ENCODE data around the gene URB1.

The URB1 gene

GRCh38 chr21:32330784-32331311, 62.0 kb downstream of the URB1 start:
- no CpG with 5 or more reads among the region's 4 CpGs for WGBS (ENCODE audit: extremely low coverage, insufficient coverage, low lambda C conversion rate)
- peak overlapping the region; percentile 83 for H2BK5ac ChIP-seq (ENCODE audit: low read length)
- H3K9ac ChIP-seq (ENCODE audit: low read length), result no peak overlapping the region
- no peak overlapping the region for H2AK5ac ChIP-seq (ENCODE audit: low read length)
- no peak overlapping the region for H3K18ac ChIP-seq (ENCODE audit: low read length)
- no peak overlapping the region for H3K23ac ChIP-seq (ENCODE audit: low read length)
- peak overlapping the region; percentile 67 for H3K27ac ChIP-seq (ENCODE audit: low read depth, low read length)
- H3K79me2 ChIP-seq (ENCODE audit: control insufficient read depth, insufficient read depth, low read length), result no peaks in the 10 kb centered on the region
- no peak overlapping the region for H4K5ac ChIP-seq (ENCODE audit: low read length)
- no peak overlapping the region for H4K8ac ChIP-seq (ENCODE audit: low read depth, low read length)
- H2BK120ac ChIP-seq (ENCODE audit: low read depth, low read length), result no peak overlapping the region
- no peak overlapping the region for H3K4me2 ChIP-seq (ENCODE audit: low read length)
- DNase-seq, result peak; percentile 81
- H3K4me3 ChIP-seq (ENCODE audit: low read length), result no peak overlapping the region
- H3K4me1 ChIP-seq (ENCODE audit: control insufficient read depth, low read depth, low read length), result peaks cover 8% of the 10 kb centered on the region
- H3K56ac ChIP-seq (ENCODE audit: low read length), result peak overlapping the region; percentile 50
- no peak overlapping the region for H2BK15ac ChIP-seq (replicated peaks; ENCODE audit: low read depth)
- no peak overlapping the region for H3K4ac ChIP-seq (ENCODE audit: low read depth, low read length)
- H3K79me1 ChIP-seq (ENCODE audit: low read length), result no peaks in the 10 kb centered on the region
- H3K27me3 ChIP-seq (ENCODE audit: insufficient read depth, low read length, poor library complexity), result no peaks in the 10 kb centered on the region
- H3K36me3 ChIP-seq (ENCODE audit: control insufficient read depth, insufficient read depth, low read length), result peaks cover 3% of the 10 kb centered on the region

- no peak overlapping the region for H2BK120ac ChIP-seq (ENCODE audit: low read depth, low read length)
- no peak overlapping the region for H3K4me3 ChIP-seq (ENCODE audit: low read length)
- H3K36me3 ChIP-seq (ENCODE audit: control insufficient read depth, insufficient read depth, low read length), result peaks cover 3% of the 10 kb centered on the region
- H3K79me2 ChIP-seq (ENCODE audit: control insufficient read depth, insufficient read depth, low read length), result no peaks in the 10 kb centered on the region
- H2BK5ac ChIP-seq (ENCODE audit: low read length), result peak overlapping the region; percentile 27
- no peak overlapping the region for H2BK15ac ChIP-seq (replicated peaks; ENCODE audit: low read depth)
- no peak overlapping the region for H3K18ac ChIP-seq (ENCODE audit: low read length)
- H3K4me2 ChIP-seq (ENCODE audit: low read length), result no peak overlapping the region
- no peak overlapping the region for H3K23ac ChIP-seq (ENCODE audit: low read length)
- H3K4ac ChIP-seq (ENCODE audit: low read depth, low read length), result no peak overlapping the region
- no peak overlapping the region for H3K27ac ChIP-seq (ENCODE audit: low read depth, low read length)
- H3K79me1 ChIP-seq (ENCODE audit: low read length), result no peaks in the 10 kb centered on the region
- no peak overlapping the region for H4K5ac ChIP-seq (ENCODE audit: low read length)
- peaks cover 8% of the 10 kb centered on the region for H3K4me1 ChIP-seq (ENCODE audit: control insufficient read depth, low read depth, low read length)
- H3K56ac ChIP-seq (ENCODE audit: low read length), result peak overlapping the region; percentile 50
- WGBS (ENCODE audit: extremely low coverage, insufficient coverage, low lambda C conversion rate), result no CpG with 5 or more reads among the region's 3 CpGs
- peak; percentile 61 for DNase-seq
- no peaks in the 10 kb centered on the region for H3K27me3 ChIP-seq (ENCODE audit: insufficient read depth, low read length, poor library complexity)
- no peak overlapping the region for H4K8ac ChIP-seq (ENCODE audit: low read depth, low read length)
- H3K9ac ChIP-seq (ENCODE audit: low read length), result no peak overlapping the region
- H2AK5ac ChIP-seq (ENCODE audit: low read length), result peak overlapping the region; percentile 10
Observed at GRCh38 chr21:32329776-32330175, 63.0 kb downstream of the URB1 start.

DNA sequence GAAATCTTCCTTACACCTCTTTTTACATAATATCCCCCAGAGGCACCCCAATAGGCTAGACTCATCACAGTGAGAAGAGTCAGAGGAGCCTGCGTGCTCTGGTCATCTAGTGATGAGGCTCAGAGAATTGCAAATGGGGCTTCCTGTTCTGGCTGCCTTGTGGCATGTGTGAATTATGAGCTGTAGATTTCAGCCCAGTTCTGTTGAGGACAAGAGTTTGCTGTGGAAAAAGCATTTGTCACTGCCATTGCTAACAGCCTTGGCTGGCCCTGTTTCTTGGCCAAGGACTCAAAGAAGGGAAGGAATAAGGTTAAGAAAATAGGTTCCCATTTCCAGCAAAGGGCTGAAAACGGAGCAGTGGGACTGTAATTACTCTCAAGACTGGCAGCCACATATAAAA, 63.5 kb downstream of the URB1 start:
- H3K27ac ChIP-seq (ENCODE audit: low read depth, low read length), result no peak overlapping the region
- no CpG with 5 or more reads among the region's 2 CpGs for WGBS (ENCODE audit: extremely low coverage, insufficient coverage, low lambda C conversion rate)
- DNase-seq, result no peak

DNA sequence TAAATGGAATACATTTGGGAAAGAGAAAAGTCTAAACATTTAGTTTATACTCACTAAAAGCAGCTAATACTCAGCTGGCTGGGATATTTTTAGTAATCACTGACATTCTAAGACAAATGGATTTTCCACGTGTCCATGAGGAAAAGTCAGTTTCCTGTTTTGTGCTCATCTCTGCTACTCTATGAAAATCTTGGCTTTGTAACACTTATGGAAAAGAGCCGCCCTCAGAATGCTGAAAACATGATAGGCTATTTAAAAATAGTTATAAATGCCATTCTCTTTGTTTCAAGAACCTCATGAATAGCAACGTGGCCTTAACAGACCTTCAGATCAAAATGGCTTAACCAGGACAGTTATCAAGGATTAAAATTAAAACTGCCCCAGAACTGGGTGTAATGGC, 64.2 kb downstream of the URB1 start:
- Histone ChIP-seq H3K36me3 (ENCODE audit: control insufficient read depth, insufficient read depth, low read length) (peaks cover 12% of the 10 kb centered on the region), H3K79me2 (ENCODE audit: control insufficient read depth, insufficient read depth, low read length) (no peaks in the 10 kb centered on the region), H4K5ac (ENCODE audit: low read length) (no peak overlapping the region), H3K27me3 (ENCODE audit: insufficient read depth, low read length, poor library complexity) (no peaks in the 10 kb centered on the region), H2BK120ac (ENCODE audit: low read depth, low read length) (no peak overlapping the region), H3K56ac (ENCODE audit: low read length) (no peak overlapping the region), H3K4me2 (ENCODE audit: low read length) (no peak overlapping the region), H3K9ac (ENCODE audit: low read length) (no peak overlapping the region), H2AK5ac (ENCODE audit: low read length) (no peak overlapping the region), H2BK15ac (replicated peaks; ENCODE audit: low read depth) (no peak overlapping the region), H3K18ac (ENCODE audit: low read length) (no peak overlapping the region), H3K4ac (ENCODE audit: low read depth, low read length) (no peak overlapping the region), H3K4me3 (ENCODE audit: low read length) (no peak overlapping the region), H2BK5ac (ENCODE audit: low read length) (no peak overlapping the region), H3K79me1 (ENCODE audit: low read length) (no peaks in the 10 kb centered on the region), H3K27ac (ENCODE audit: low read depth, low read length) (no peak overlapping the region), H3K23ac (ENCODE audit: low read length) (no peak overlapping the region), H3K4me1 (ENCODE audit: control insufficient read depth, low read depth, low read length) (peaks cover 8% of the 10 kb centered on the region), H4K8ac (ENCODE audit: low read depth, low read length) (no peak overlapping the region)
- DNase-seq, result no peak
- no CpG with 5 or more reads among the region's 3 CpGs for WGBS (ENCODE audit: extremely low coverage, insufficient coverage, low lambda C conversion rate)

More for the DNA sequence above, 63.5 kb downstream of the URB1 start:
- Histone ChIP-seq H3K79me2 (ENCODE audit: control insufficient read depth, insufficient read depth, low read length) (no peaks in the 10 kb centered on the region), H3K56ac (ENCODE audit: low read length) (peak overlapping the region; percentile 17), H3K18ac (ENCODE audit: low read length) (no peak overlapping the region), H4K8ac (ENCODE audit: low read depth, low read length) (no peak overlapping the region), H3K4me2 (ENCODE audit: low read length) (no peak overlapping the region), H3K79me1 (ENCODE audit: low read length) (no peaks in the 10 kb centered on the region), H3K23ac (ENCODE audit: low read length) (no peak overlapping the region), H2BK15ac (replicated peaks; ENCODE audit: low read depth) (no peak overlapping the region), H3K36me3 (ENCODE audit: control insufficient read depth, insufficient read depth, low read length) (peaks cover 7% of the 10 kb centered on the region), H3K4ac (ENCODE audit: low read depth, low read length) (no peak overlapping the region), H3K27me3 (ENCODE audit: insufficient read depth, low read length, poor library complexity) (no peaks in the 10 kb centered on the region), H2AK5ac (ENCODE audit: low read length) (no peak overlapping the region), H2BK120ac (ENCODE audit: low read depth, low read length) (no peak overlapping the region), H3K4me3 (ENCODE audit: low read length) (no peak overlapping the region), H2BK5ac (ENCODE audit: low read length) (no peak overlapping the region), H4K5ac (ENCODE audit: low read length) (no peak overlapping the region), H3K4me1 (ENCODE audit: control insufficient read depth, low read depth, low read length) (peaks cover 8% of the 10 kb centered on the region), H3K9ac (ENCODE audit: low read length) (no peak overlapping the region)

DNA sequence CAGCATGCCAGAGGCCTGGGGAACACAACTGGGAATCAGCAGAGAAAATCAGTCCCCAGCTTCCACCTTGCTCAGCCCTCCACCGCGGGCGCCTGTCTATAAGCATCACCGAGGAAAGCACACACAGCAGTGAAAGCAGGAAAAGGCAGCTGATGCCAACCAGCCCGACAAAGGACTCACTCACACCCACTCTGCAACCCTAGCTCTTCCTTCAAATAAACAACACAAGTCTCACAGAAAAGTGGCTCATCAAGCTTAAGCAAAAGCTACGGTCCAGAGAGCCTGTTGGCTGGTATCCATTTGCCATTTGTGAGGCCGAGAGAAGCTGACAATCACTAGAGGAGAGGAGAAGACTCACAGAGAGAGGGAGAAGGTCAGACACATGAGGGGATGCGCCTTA, 67.1 kb downstream of the URB1 start:
- Histone ChIP-seq H2BK120ac (ENCODE audit: low read depth, low read length) (no peak overlapping the region), H4K8ac (ENCODE audit: low read depth, low read length) (no peak overlapping the region), H3K79me2 (ENCODE audit: control insufficient read depth, insufficient read depth, low read length) (no peaks in the 10 kb centered on the region), H3K4me2 (ENCODE audit: low read length) (no peak overlapping the region), H3K79me1 (ENCODE audit: low read length) (no peaks in the 10 kb centered on the region), H3K4me1 (ENCODE audit: control insufficient read depth, low read depth, low read length) (no peaks in the 10 kb centered on the region), H3K18ac (ENCODE audit: low read length) (no peak overlapping the region), H3K56ac (ENCODE audit: low read length) (no peak overlapping the region), H3K36me3 (ENCODE audit: control insufficient read depth, insufficient read depth, low read length) (peaks cover 21% of the 10 kb centered on the region), H3K23ac (ENCODE audit: low read length) (no peak overlapping the region), H4K5ac (ENCODE audit: low read length) (no peak overlapping the region), H3K27ac (ENCODE audit: low read depth, low read length) (no peak overlapping the region), H2AK5ac (ENCODE audit: low read length) (no peak overlapping the region), H3K9ac (ENCODE audit: low read length) (no peak overlapping the region), H2BK5ac (ENCODE audit: low read length) (no peak overlapping the region), H3K27me3 (ENCODE audit: insufficient read depth, low read length, poor library complexity) (no peaks in the 10 kb centered on the region), H3K4me3 (ENCODE audit: low read length) (no peak overlapping the region), H3K4ac (ENCODE audit: low read depth, low read length) (no peak overlapping the region), H2BK15ac (replicated peaks; ENCODE audit: low read depth) (no peak overlapping the region)
- WGBS (ENCODE audit: extremely low coverage, insufficient coverage, low lambda C conversion rate), result no CpG with 5 or more reads among the region's 8 CpGs
- no peak for DNase-seq

DNA sequence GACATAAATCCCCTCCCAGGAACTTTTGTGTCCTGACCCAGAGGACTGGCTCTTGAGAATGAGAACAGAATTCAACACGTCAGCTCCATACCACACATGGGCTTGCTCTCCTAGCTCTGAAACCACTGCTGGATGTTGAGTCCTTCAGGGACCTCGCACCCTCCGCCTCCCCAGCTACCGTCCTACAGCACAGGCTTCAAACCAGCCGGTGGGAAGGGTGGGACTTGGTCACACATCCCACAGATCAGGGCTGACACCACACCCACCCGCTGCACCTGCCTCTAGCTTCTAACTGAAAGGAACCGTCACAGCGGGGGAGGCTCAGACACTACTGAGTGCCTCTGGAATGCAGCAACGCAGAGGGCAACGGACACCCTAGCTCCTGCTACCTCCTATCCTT, 70.1 kb downstream of the URB1 start:
- Histone ChIP-seq H2BK15ac (replicated peaks; ENCODE audit: low read depth) (no peak overlapping the region), H3K4me1 (ENCODE audit: control insufficient read depth, low read depth, low read length) (no peaks in the 10 kb centered on the region), H4K5ac (ENCODE audit: low read length) (no peak overlapping the region), H3K79me1 (ENCODE audit: low read length) (no peaks in the 10 kb centered on the region), H2AK5ac (ENCODE audit: low read length) (no peak overlapping the region), H2BK5ac (ENCODE audit: low read length) (no peak overlapping the region), H3K27ac (ENCODE audit: low read depth, low read length) (no peak overlapping the region), H3K36me3 (ENCODE audit: control insufficient read depth, insufficient read depth, low read length) (peaks cover 32% of the 10 kb centered on the region), H3K9ac (ENCODE audit: low read length) (no peak overlapping the region), H3K27me3 (ENCODE audit: insufficient read depth, low read length, poor library complexity) (no peaks in the 10 kb centered on the region), H3K4me2 (ENCODE audit: low read length) (no peak overlapping the region), H3K18ac (ENCODE audit: low read length) (no peak overlapping the region), H2BK120ac (ENCODE audit: low read depth, low read length) (no peak overlapping the region), H3K4ac (ENCODE audit: low read depth, low read length) (no peak overlapping the region), H4K8ac (ENCODE audit: low read depth, low read length) (no peak overlapping the region), H3K4me3 (ENCODE audit: low read length) (no peak overlapping the region), H3K56ac (ENCODE audit: low read length) (no peak overlapping the region), H3K23ac (ENCODE audit: low read length) (no peak overlapping the region), H3K79me2 (ENCODE audit: control insufficient read depth, insufficient read depth, low read length) (no peaks in the 10 kb centered on the region)
- DNase-seq, result no peak
- WGBS (ENCODE audit: extremely low coverage, insufficient coverage, low lambda C conversion rate), result no CpG with 5 or more reads among the region's 10 CpGs

All from mesendoderm (in vitro differentiated cells).